DLD1 (cell line): Measurements from ENCODE around the gene CA5B.
"Not testable (repeated sequence)": the region's sequence is repeated elsewhere in the genome, so short reads cannot be mapped to it uniquely, and the experiment has no call there.

ENCODE experiments used
- in situ Hi-C: cut with HindIII; loops from 2 replicates; pipeline ENCODE4 v1.10.0; 2017; ENCODE audit warnings: low sequenced_read_pairs

CA5B gene

GRCh38 chrX:15747626-15748173 lies 9.6 kb downstream of the CA5B start:
- in situ Hi-C loops, result no loop called here

DNA sequence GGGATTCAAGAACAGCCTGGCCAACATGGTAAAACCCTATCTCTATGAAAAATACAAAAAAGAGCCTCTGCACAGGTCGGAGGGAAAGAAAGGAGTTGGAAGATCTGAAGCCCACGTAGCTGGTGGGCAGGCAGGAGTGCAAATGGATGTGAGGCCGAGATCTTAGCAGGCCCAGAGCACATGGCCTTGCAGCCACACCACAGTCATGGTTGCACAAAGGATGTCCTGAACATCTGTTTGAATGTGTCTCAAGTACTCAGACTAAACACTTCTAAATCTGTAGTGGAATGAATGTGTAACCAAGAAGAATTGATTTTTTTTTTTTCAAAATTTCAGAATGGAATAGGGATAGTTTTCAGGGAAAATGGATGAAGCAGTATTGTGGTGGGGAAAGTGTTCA lies 10.8 kb downstream of the CA5B start:
- in situ Hi-C loops, result no loop called here

- in situ Hi-C loops, result no loop called here
These were observed 11.9 kb downstream of the CA5B start for GRCh38 chrX:15749642-15750610.

DNA sequence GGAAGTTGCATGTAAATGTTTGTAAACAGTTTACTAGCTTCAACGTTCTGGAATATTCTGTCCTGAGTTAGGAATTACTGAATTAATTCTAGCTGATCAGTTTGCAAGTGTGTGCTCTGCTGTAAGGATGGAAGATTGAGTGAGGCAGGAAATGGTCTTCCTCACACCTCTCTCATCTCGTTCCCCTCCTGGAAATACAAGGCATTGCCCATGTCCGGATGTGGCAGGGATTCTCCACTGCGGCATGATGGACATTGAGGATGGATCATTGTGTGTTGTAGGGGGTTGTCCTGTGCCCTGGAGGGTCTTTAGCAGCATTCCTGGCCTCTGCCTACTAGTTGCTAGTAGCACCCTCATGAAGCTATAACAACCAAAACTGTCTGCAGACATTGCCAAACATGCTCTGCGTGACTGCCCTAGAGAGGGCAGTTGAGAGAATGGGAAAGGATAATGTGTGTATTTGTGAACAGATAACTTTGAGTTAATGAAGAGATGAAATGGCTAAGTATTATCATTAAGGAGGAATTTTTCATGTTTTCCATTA lies 12.6 kb downstream of the CA5B start:
- in situ Hi-C loops, result no loop called here

- in situ Hi-C loops, result no loop called here
These were observed 13.2 kb downstream of the CA5B start for GRCh38 chrX:15751155-15751819.

GRCh38 chrX:15755091-15755490 lies 17.0 kb downstream of the CA5B start:
- in situ Hi-C loops, result no loop called here

DNA sequence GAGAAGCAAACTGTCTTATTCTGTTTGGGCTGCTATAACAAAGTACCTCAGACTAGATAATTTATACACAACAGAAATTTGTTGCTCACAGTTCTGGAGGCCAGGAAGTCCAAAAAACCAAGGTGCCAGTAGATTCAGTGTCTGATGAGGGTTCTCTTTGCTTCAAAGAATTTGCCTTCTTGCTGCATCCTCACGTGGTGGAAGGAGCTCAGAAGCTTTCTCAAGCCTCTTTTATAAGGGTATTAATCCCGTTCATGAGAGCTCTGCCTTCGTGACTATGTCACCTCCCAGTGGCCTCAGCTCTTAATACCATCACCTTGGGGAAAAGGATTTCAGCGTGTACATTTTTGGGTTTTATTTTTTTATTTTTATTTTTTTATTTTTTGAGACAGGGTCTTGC lies 20.1 kb downstream of the CA5B start:
- in situ Hi-C loops, result no loop called here

- in situ Hi-C loops, result not testable (repeated sequence)
These were observed 21.8 kb downstream of the CA5B start for GRCh38 chrX:15759886-15760285.

DNA sequence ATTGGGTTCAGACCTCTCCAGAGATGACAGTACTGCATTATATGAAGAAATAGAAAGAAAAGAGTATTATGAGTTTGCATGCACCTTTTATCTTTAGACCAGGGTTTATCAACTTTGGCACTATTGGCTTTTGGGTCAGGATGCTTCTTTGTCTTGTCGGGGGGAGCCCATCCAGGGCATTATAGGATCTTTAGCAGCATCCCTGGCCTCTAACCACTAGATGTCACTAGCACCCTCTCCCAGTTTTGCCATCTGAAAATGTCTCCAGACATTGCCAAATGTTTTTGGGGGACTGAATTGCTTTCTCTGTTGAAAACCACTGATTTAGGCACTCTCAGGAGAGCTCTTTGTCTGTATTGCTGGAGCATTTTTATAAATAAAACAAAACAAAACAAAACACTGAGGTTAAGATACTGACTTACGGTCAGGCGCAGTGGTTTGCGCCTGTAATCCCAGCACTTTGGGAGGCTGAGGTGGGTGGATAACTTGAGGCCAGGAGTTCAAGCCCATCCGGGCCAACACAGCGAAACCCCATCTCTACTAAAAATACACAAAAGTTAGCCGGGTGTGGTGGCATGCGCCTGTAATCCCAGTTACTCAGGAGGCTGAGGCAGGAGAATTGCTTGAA lies 23.6 kb downstream of the CA5B start:
- in situ Hi-C loops, result no loop called here

DNA sequence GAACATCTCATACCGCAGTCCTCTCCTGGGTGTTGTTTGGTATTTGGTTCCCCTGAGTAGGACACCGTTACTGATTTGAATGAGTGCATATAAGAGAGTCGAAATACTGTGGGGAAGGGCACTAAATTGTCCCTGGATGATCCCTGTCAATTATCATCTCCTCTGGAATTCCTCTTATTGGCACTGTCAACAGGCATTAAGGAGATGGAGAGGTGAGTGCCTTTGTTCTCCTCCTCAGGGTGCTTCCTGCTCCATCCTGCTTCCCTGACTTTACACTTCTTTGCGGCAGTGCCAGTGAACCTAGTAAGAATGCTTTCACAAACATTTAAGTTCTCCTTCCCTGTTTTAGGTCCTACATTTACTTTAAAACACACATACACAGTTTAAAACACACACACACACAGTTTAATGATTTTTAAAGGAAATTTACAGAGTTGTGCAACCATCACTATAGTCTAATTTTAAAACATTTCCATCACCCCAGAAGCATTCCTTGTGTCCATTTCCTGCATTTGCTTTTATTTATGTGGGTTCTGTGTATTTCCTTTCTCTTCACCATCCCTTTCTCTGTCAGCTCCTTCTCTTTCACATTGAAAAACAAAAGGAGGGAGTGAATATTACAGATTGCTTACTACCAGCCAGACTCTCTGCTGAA lies 31.4 kb downstream of the CA5B start:
- in situ Hi-C loops, result no loop called here

GRCh38 chrX:15781961-15782699 lies 44.1 kb downstream of the CA5B start:
- in situ Hi-C loops, result no loop called here

DNA sequence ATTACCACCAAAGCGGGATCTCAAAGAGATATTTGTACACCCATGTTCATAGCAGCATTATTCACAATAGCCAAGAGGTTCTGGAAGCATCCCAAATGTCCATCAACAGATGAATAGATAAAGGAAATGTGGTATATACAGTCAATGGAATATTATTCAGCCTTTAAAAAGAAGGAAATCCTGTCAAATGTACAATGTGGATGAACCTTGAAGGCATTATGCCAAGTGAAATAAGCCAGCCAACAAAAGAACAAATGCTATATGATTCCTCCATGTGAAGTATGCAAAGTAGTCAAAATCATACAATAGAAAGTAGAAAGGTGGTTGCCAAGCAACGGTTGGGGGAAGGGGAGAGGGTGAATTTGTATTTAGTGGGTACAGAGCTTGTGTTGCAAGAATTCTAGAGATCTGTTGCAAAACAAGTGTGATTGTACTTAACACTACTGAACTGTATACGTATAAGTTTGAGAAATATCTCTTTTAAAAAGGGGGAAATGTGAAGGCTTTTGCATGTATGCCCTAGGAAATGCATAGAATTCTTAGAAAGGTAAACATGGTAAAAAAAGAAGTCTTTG lies 47.2 kb downstream of the CA5B start:
- in situ Hi-C loops, result no loop called here

DNA sequence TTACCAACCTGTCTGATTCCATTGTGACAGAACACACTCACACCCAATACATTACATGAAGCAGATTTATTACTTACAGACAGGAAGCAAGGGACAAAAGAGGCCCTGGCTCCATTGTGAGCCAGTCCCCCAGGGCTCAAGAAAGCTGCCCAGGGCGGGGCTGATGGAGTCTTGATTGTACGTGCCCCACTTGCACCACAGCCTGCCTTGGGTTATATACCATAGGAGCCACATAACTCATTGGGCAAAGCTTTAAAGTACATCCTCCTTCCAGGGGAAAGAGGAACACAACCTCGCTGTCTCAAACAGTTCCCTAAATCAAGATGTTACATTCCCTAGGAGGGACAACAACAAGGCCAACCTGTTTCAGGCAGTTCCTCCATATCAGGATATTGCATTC lies 48.8 kb downstream of the CA5B start:
- in situ Hi-C loops, result no loop called here

DNA sequence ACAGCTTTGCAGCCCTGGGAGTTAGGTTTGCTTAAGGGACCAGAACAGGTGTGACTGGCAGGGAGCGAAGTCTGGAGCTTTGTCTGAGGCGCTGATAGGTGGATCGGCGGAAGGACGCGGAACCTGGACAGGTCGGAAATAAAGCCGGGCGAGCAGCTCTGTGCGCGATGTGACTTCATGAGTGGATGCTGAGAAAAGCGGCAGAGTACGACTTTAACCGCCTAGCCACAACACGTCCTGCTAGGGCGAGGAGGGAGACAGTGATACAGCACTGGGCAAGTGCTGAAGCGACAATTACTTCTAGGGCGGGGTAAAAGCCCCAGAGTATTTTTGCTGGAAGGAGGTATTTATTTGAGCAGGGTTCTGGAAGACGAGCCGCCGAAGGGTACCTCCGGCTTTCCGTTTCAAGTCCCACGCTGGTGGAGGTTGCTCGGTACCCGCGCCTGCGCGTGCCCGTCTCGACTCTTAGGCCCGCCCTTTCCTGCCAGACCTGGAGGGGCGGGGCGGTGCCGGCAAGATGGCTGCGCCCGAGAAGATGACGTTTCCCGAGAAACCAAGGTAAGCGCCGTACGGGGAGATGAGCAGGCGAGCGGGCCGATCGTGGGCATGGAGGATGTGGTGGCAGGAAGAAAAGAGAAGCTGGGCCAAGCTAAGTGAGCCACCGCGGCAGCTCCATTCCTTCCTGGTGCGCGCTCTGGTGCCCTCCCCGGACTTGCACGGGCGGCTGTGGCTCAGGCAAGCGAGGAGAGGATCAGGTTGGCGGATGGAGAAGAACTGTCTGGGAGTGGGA lies 52.1 kb downstream of the CA5B start, which contains the start of gene ZRSR2:
TSS of gene ZRSR2 (plus strand) at position 506 of the 790 bp plus-strand sequence. CDS start at position 518, 12 bp downstream.
- in situ Hi-C loops, result no loop called here

GRCh38 chrX:15790769-15791290 lies 52.8 kb downstream of the CA5B start:
- in situ Hi-C loops, result no loop called here

DNA sequence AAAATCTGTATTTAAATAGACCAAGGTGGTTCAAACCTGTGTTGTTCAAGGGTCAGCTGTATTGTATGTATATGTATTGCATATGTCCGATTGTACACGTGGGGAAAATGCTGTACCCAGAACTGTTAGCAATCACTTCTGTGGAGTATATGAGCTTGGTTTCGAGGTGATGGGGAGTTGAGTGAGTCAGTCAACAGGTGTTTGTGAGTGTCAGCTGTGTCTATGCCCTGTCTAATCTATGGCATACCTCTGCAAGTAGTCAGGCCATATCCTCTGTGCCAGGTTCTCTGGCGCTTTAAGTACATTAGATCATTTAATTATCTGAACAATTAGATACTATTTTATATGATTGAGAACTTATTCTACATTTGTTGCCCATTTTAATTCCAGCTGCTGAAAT lies 59.6 kb downstream of the CA5B start:
- in situ Hi-C loops, result no loop called here

DNA sequence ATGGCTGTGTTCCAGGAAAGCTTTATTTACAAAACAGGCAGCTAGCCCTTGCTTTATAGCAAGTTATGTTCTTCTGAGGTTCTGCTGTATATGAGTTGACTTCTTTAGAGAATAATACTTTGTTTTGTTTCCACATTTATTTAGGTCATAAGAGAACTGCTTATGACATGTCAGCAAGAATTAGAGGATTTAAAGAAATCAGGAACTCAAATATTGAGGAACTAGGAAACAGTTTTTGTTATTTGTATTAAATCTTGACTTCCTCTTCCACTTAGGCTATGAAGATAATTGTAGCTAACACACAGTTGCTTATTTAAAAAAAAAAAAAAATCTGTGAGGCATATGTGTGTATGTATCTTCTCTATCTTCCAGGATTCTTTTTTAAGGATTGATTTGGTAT lies 66.5 kb downstream of the CA5B start:
- in situ Hi-C loops, result no loop called here

GRCh38 chrX:15808254-15808653 lies 70.2 kb downstream of the CA5B start:
- in situ Hi-C loops, result no loop called here
